HG03196 (cell line): Measurements from ENCODE around the gene RAD18.

Source experiments
- ATAC-seq: cut with Tn5 transposase; IDR thresholded peaks from one replicate; pipeline ENCODE4 v1.9.1; 2021; ENCODE audit not compliant: unreplicated experiment

RAD18 gene

DNA sequence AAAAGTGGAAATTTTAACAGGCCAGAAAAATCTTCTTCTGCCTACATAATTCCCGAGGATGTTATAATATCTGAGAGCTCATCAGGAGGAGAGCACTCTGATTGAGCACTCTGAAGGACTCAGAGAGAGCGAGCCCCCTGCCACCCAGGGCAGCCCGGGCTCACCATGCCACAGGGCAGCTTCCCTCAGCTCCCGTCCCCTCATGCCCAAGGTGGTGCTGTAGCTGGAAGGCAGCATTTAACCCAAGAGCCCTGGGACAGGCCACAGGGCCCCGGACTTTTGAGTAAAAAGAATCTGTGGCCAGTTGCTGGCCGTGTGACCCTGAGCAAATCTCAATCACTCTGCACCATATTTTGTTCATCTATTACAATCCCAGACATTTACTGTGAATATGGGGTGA, 23.5 kb upstream of the RAD18 start:
- no peak for ATAC-seq

DNA sequence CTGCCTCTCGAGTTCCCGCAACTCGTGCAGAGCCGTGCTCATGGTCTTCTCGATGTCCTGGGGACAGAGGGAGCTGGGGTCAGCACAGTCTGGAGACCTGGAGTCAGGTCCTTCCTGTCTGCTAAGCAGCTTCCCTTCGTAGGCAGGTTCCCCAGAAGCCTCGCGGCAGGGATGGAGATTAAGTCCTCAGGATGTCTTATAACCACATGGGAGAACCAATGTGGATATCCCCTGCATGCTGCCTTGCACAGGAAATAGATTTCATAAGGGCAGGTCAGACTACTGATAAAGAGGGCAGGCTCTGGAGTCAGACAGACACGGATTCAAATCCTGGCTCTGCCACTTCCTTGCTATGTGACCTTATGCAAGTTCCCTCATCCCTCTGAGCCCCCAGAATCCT, 22.6 kb upstream of the RAD18 start:
- no peak for ATAC-seq

DNA sequence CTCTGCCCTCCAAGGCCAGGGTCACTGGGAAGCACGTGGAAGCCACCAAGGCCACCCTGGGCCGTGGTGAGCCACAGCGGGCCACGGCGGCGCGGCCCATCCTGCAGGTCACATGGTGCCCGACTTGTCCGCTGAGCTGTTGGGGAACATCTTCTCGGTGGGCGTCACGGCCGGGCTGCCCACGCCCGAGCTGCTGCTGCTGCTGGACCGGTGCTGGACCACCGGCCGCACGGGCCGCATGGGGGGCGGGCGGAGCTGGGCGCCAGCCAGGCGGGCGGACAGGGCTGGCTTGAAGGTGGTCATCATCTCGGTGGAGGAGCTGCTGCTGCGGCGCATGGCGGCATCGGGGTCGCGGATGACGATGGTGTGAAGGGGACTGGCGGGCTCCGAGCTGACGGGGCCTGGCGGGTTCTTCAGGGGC, 22.1 kb upstream of the RAD18 start:
- ATAC-seq = no peak

DNA sequence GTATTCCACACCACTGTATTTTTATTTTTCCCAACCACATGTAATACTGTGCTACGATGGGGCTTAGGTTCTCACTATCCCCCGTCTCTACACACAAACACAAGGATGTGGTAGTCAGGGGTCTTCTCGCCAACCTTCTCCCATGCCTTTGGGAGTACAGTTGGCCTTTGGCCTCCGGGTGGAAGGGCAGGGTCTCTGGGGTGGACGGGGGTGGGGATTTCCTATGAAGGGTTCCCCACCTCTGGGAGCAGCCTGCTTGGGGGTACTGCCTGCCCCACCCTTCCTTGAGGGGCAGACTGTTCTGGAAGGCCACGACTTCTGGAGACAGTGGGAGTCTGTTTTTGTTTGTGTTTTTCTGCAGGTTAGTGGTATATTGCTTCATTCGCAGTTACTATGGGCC, 21.3 kb upstream of the RAD18 start:
- no peak for ATAC-seq

DNA sequence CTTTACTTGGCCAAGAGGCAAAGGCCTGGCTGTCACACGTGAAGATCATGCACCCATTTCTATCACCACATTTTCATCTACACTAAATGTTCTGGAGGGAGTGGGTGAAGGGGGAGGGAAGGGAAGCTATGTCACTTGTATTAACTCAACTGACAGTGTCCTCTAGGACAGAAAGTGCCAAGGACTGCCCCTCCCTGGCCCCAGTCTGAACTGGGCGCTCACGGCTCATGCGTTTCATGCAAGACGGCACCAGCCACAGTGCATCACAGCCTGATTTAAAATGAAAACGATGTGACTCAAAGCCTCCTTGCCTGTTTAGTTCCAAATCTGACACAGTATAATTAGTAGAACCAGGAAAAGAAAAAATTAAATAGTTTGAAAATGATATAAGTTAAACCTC, 20.8 kb upstream of the RAD18 start:
- ATAC-seq = no peak

DNA sequence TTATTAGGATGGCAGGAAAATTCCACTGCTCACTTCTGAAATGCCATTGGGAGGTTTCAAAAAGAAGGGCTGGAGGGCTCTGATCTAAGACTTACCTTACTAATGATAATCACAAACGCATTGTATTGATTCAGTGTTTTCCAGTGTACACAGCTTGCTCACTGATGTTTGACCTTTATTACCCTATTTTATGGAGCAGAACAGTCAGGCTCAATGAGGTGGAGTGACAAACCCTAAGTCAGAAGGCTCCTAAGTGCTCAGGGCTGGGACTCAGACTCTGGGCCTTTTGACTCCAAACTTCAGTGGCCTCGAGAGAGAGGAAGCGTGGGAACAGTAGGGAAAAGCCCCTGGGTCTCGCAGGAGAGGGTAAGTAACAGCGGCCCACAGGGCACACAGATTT, 20.3 kb upstream of the RAD18 start:
- ATAC-seq = no peak

DNA sequence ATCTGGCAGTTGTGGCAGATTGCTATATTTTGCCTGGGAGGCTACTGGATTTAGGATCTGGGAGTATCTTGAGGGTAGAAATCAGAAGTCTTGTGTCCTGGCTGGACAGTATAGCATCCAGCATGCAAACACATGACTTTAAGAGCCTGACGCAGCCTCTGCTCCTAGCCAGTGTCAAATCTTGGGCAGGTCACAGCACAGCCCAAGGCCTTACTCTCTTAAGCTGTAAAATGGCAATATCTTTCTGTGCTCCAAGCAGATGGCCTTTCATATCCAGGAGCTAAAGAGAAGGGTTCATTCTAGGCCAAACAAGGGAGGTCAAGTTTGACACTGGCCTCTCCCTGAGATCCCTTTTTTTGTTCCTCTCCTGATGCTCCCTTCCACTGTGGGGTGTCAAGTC, 19.8 kb upstream of the RAD18 start:
- ATAC-seq = no peak

DNA sequence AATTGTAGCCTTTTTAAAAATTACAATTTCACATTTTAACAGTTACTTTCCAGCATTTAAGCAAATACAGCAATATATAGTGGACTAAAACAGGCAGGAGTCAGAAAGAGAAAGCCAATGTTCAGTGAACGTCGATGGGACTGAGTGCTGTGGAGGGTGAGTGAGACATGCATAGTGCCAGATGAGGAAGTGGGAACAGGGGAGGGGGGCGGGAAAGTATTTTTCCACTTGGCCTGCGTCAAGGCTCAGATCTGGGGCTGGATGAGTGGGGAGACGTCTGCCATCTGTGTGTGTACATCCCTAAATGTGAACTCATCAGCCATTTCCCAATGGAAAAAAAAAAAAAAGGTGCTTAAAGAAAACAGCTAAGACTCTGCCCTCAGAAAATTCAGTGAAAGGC, 19.2 kb upstream of the RAD18 start:
- no peak for ATAC-seq

DNA sequence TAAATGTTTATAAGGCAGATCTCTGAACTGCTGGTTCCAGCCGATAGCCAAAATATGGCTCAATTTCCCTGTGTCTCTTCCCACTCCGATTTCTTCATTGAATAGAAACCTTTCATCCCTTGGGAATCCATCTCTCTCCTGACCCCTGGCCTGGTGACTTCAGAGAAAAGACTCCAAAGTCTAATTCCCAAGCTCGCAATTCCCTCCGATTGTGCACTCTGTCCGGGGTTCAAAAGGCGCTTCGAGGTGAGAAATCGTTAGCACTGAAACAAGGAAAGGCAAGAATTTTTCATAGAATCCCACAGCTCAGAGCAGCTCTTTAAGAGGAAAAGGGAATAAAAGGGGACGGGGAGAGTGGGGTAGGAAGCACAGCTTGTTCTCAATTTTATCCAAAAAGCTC, 18.4 kb upstream of the RAD18 start:
- no peak for ATAC-seq

DNA sequence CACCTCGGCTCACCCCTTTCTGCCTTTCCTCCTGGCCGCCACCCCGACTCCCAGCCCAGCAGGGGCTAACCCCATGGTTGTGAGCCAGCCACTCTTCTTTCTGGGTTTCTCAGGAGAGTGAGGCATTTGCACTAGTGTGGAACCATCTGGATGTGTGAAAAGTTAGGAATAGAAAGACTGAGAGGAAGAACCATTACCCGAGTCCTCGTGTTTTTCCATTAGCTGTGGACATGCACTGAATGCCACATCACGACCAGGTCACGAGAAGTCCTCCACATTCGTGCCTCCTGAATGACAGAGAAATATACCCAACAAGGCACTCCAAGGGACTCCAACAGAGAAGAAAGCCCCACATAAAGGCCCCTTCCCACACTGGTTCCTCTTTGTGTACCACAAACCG, 18.0 kb upstream of the RAD18 start:
- no peak for ATAC-seq

DNA sequence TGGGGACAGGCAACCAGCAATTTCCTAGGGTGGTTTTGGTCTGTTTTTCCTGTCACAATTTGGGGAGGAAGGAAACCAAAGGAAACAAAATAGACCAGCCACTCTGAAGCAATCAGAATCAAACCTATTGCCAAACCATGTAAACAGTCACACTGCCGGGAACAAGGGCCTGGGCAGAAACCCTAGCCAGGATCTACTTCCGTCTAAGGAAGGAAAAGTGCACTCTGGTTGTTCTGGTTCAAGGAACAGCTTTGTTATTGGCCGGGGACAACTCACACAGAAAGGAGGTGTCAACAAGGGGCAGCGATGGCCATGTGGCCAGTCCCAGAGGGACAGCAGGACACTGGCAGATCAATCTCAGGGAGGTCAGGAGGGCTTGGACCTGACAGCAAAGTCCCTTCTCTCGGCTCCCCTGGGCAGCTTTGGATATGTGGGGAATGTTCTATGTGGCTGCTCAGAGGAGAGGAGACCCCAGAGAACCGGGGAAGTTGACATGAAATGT, 17.5 kb upstream of the RAD18 start:
- ATAC-seq = no peak

DNA sequence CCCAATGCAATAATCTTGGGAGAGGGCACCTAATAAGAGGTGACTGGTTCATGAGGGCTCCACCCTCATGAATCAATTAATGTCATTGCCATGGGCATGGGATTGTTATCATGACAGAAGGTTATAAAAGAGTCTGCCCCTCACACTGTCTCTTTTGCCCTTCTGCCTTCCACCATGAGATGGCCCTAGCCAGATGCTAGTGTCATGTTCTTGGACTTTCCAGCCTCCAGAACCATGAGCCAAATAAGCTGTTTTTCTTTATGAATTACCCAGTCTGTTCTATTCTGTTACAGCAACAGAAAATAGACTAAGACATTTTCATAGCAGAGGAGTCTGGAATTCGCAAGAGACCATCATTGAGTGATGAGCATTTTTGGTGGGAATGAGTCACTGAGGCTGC, 16.0 kb upstream of the RAD18 start:
- no peak for ATAC-seq

DNA sequence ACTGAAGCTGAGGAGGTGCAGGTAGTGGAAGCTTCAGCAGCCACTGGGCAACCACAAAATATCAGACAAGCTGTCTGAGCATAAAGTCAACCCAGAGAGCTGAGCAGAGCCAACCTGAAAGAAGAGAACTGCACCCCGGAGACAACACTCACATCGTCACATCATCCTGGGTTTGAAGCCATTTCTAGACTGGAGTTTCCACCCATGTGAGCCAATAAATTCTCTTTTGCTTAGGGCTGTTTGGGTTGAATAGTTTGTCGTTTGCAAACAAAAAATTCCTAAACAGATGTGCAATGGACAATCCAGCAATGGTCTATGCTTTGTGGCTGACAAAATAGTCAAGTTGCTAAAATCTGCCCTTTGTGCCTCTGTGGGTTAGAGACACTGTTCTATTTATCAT, 15.3 kb upstream of the RAD18 start:
- ATAC-seq = no peak

DNA sequence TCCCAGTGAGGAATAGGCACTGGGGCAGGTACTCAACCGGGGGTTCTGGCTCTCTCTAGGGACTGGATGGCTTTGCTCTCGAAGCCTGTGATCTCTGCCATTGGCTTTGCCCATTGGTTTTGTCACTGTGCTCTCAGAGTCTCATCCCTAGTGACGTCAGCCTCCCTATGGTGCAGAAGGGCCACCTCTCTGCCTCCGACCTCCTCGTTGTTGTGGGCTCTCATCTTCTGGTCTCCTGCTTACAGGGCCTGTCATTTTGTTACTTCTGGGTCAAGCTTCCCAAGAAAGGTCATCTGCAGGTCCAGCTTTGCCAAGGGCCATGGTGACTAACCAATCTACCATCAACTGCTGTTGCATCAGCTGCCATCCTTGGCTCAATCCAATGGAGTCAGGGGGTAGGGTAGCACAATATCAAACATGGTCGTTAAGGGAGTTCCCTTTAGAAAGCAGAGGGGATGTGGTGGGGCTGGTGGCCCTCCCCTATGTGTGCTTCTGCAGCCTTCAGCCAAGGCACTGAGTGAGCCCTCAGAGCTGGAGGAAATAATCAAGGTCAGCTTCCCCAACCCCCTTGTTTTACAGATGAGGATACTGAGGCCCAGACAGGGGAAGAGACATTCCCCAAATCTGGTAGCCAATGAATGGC, 13.4 kb upstream of the RAD18 start:
- no peak for ATAC-seq

DNA sequence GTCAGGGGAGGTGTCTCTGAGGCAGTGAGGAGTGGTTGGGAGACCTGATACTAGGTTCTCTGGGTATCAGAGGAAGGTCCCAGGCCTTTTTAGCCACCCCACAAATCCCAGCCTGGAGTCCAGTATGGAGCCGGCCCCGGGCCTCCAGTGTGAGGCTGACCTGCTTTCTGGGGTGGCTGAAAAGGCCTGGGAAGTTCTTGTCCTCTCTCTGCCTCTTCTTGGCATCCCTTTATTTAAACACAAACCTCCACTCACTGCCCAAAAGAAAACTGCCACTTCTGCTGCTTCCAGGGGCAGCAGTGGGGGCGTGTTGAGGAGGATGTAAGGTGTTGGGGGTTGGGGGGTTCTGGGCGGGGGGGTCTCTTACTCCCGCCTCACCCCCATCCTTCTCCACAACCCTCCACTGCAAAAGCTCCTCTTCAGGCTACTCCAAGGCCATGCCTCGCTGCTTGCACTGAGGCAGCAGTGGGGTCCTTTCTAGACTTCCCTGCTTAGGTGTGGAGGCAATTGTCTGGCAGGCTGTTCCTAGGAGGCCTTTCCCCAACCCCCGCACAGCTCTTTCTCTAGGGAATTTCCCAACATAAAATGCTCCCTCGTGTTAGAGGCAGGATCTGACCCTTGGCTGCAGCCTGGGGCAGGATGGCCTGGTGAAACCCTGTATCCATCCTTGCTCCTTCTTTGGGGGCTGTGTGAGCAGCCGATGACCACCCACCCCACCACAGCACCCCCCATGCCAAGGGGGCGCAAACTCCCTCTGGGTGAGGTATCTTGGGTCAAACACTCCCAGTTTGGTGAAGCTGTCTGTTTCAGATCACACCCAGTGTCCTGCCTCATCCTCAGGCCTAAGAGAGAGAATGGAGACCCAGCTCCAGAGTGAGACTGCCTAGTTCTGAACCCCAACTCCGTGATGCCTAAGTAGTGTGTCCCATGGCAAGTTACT, 12.1 kb upstream of the RAD18 start:
- ATAC-seq = no peak

DNA sequence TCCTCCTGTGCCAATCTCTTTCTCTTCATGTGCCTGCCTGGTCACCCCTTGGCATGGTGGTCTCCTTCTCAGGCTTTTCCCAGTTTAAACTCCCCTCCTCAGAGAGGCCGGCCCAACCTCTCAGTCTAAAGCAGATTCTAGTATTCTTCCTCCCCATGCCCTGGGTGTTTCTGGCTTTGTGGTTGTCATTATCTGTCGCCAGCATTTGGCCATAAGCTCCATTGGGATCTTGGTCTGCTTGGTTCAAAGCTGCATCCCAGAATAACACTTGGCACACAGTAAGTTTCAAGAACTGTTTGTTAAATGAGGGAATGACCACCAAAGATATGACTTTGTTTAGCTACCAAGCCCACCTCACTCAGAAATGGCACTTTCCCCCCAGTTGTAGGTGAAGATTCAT, 11.2 kb upstream of the RAD18 start:
- no peak for ATAC-seq

DNA sequence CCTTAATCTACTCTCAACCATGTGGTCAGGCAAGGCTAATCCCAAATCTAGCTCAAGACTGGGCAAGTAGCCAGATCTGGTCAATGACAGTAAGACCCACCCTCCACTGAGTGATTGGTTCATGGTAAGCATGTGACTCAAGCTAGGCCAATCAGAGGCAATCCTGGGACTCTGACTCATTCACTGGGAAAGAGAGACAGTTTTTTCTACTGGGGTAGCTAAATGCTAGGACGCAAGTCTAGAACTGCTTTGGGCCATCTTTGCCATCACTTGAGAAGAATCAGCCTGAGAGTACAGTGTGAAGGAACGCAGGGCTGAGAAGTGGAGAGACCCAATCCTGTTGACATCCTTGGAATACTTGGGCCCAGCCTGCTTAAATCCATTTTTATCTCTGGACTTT, 9.4 kb upstream of the RAD18 start:
- no peak for ATAC-seq

DNA sequence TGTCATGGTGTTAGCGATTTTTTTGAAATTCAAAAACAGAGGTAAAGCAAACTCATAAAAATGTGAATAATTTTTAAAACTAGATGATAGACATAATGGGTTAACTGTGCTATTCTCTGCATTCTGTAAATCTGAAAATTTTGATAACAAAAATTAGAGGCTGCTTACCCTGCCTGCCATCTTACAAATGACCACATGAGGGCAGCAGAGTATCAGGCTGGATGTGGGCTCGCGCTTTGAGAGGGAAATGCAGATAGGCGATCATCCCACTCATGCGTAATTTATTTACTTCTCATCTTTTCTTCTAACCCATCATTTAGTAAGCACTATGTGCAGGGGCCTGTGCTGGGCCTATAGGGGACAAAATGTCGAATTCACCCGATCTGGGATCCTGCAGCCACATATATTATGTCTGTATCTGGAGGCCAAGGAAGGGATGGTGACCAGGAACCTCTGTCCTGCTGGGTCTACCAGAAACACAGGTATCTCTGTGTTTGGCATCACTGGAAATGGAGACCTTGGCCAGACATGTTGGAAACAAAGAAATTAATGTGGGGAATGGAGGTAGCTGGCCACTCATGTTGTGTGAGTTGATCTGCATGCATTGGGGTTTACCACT, 7.8 kb upstream of the RAD18 start:
- no peak for ATAC-seq

DNA sequence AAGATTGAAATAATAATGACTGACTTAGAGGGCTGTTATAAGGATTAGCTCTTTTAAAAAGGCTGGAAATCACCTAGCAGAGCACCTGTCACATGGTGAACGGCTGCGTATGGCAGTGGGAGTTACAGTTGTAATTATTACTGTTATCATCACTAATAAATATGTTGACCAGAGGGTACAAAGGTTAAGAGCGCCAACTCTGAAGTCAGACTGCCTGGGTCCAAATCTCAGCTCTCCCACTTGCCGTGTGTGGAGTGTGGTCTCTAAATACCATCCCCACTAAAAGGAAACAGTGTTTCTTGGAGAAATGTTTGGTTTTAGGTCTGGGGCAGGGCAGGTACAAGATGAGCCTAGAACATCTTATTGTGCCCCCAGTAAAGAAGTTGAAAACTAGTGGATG, 6.0 kb upstream of the RAD18 start:
- no peak for ATAC-seq

DNA sequence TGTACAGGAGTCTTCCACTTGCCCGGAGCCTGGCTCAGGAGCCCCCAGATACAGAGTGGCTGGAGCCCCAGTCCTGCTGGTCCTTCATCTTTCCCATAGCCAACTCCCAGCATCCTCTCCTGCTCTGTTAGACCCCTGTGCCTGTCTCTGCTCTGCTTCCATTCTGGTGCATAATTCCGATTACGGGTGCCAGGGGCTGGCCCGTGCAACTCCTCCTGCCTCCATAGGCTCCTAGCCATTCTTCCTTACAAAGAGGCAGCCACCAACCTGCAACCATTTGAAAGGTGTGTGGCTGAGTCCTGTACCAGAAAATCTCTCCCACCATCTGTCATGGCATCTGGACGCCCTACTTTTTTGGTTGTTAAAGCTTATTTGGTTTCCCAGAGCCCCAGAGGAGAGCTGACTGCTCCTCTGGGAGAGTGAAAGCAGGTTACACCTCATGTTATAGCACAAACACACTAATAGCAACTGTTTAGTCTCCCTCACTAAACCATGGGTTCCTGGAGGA, 5.2 kb upstream of the RAD18 start:
- ATAC-seq = no peak

DNA sequence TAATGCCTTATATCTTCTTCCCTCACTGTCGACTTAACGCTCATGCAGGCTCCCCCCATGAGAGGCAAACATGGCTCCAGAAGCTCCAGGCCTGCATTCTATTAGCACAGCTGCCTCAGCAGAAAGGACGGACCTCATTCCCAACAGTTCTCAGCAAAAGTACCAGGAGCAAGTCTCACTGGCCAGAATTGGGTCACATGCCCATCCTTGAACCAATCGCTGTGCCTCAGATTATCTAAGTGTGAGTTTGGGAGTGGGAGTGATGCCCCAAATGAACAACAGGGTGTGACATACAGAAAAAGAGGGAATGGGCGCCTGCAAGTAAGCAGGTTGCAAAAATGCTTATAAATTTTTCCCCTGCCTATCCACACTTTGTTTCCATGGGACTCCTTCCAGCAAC, 4.3 kb upstream of the RAD18 start:
- no peak for ATAC-seq

DNA sequence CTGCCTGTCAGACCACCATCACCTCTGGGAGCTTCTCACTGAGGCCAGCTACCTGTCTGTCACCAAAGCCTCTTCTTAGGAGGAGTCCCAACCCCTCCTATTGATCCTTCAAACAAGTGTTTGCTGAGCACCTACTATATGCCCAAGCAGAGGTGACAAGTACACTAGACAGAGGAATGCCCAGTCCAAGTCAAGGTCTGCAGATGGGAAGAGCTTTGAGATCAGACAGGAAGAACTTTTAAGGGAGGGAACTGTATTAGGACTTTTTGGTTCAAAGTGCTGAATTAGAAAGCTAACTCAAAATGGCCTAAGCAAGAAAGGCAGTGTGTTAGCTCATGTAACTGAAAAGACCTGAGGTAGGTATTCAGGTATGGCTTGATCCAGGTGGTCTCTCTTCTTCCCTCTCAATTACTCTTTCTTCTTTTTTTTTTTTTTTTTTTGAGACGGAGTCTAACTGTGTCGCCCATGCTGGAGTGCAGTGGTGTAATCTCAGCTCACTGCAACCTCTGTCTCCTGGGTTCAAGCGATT, 3.6 kb upstream of the RAD18 start:
- no peak for ATAC-seq
